ENCODE data around the gene SCRG1.

DNA sequence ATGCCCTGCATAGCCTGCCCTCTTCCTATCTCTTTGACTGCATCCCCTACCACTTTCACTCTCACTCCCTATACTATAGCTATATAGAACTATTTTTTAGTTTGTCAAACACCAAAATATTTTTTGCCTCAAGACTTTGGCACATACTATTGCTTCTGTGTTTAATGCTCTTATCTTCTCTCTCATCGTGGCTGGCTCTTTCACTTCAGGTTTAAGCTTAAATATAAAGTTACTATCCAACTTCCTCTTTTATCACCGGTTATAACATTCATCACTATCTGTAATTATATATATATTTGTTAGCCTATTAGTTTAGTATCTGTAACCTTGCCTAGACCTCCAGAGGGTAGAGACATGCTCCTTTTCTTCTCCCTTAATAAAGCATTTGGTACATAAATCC lies 53.3 kb downstream of the SCRG1 start:
- no peak for TF ChIP-seq POLR2A (IDR thresholded peaks at IDR 0.05)
- TF ChIP-seq, protein P1, sequence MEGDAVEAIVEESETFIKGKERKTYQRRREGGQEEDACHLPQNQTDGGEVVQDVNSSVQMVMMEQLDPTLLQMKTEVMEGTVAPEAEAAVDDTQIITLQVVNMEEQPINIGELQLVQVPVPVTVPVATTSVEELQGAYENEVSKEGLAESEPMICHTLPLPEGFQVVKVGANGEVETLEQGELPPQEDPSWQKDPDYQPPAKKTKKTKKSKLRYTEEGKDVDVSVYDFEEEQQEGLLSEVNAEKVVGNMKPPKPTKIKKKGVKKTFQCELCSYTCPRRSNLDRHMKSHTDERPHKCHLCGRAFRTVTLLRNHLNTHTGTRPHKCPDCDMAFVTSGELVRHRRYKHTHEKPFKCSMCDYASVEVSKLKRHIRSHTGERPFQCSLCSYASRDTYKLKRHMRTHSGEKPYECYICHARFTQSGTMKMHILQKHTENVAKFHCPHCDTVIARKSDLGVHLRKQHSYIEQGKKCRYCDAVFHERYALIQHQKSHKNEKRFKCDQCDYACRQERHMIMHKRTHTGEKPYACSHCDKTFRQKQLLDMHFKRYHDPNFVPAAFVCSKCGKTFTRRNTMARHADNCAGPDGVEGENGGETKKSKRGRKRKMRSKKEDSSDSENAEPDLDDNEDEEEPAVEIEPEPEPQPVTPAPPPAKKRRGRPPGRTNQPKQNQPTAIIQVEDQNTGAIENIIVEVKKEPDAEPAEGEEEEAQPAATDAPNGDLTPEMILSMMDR (IDR thresholded peaks at IDR 0.05), result no peak

Data from vagina (tissue), 2 donors.